HG03575 (cell line): Measurements from ENCODE around the gene GALT.

Source experiments
- ATAC-seq: cut with Tn5 transposase; IDR thresholded peaks from one replicate; pipeline ENCODE4 v1.9.1; 2021; ENCODE audit not compliant: unreplicated experiment, insufficient number of reproducible peaks, low FRiP score; ENCODE audit errors: extremely low read depth

The GALT gene

DNA sequence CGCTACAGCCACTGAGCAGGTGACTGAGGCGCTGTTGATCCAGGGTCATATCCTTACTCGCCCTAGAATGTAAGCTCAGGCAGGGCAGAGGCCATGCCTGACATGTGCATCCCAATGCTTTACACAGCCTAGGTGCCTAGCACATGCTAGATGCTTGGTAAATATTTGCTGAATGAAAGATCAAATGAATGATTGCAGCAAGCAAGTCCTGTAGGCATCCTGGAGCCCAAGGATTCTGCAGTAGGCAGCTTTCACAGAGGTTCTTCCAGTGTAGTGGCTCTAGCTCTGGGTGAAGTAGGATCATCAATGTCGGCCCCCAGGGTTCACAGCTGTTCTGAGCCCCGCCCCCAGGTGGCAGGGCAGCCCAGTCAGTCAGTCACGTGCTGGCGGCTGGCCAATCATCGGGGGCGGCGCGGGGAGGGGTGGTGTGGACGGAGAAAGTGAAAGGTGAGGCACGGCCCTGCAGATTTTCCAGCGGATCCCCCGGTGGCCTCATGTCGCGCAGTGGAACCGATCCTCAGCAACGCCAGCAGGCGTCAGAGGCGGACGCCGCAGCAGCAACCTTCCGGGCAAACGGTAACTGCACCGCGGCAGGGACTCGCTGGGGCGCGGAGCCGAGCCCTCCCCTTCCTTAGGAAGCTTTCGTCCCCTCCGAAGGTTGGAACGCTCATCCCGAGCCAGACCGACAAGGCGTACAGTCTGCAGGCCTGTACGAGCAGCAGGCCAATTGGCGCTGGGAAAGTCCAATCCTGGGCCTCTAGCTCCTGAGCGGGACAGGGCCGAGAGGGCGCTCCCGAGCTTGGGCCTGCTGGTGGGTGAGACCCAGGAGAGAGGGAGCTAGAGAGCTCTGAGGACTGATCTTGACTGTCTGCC, at the start of gene GALT:
Gene GALT, plus strand, starts transcription at position 465 of the 873 bp plus-strand sequence. Its CDS starts 30 bp downstream, at position 495.
- ATAC-seq, result no peak

DNA sequence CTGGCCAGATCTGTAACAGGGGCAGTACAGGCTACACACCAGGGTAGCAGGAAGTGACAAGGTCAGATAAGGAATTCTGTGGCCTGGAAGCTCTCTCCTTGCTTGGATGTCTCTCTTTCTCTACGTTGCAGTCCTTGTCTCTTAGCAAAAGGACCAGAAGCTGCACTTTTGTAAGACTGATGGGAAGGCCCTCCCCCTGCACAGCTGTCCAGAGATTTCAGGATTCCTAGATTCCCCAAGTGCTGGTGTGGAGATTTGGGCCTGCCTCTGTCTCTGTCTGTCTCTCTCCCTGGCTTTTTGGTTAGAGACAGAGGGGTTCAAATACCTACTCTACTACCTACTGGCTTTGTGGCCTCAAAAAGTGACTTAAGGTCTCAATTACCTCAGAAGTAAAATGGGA, 46.9 kb upstream of the GALT start:
- no peak for ATAC-seq

- ATAC-seq, result no peak
Observed at GRCh38 chr9:34600908-34601307, 45.6 kb upstream of the GALT start.

DNA sequence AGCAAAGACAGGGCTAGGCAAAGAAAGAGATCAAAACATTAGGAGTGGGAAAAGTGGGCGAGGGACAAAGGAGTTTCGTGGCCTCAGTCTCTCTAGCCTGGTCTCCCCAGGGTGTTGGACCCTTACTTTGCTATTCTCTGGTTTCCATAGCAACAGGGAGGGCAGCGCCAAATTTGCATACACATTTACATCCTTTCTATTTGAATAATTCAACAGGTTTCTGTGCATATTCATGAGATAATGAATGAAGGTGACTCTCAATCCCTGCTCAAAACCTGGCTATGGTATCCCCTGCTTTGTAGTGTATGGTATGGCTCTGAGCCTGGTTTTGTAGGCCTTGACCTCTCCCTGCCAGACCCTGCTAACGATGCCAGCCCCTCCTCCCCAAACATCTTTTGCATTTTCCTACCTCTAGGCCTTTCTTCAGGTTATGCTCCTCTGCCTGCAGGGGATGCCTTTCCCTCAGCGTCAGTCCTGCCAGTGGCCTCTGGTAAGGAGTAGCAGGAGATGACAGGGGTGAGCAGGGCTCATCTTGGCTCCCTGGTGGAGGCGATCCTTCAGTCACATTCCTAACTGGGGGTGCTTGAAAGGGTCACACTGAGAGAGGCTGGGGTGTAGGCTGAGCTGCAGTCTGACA, 44.4 kb upstream of the GALT start:
- no peak for ATAC-seq

DNA sequence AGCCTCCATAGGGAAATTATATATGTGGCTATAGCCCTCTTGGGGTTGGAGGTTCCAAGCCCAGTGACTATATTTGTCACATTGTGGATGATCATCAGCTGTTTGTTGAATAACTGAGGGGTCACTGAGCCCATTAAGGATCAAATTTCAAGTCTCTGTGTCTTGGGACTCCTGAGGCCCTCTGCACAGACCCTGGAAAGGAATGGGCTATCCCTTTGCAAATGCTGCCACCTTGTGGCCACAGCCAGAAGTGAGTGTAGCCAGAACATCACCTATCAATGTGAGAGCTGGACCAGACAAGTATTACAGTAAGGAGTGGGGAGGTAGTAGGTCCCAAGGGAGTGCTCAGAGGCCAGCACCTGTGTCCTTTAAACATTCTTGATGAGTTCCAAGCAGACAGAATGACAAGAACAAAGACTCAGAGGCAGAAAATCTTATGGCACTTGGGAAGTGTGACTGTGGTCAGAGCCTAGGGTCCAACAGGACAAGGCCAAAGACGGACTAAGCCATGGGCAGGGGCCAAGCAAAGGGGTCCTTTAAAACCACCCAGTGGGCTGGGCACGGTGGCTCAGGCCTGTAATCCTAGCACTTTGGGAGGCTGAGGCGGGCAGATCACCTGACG, 42.8 kb upstream of the GALT start:
- no peak for ATAC-seq

- no peak for ATAC-seq
Observed at GRCh38 chr9:34606190-34606589, 40.3 kb upstream of the GALT start.

- no peak for ATAC-seq
Observed at GRCh38 chr9:34606905-34607304, 39.6 kb upstream of the GALT start.

DNA sequence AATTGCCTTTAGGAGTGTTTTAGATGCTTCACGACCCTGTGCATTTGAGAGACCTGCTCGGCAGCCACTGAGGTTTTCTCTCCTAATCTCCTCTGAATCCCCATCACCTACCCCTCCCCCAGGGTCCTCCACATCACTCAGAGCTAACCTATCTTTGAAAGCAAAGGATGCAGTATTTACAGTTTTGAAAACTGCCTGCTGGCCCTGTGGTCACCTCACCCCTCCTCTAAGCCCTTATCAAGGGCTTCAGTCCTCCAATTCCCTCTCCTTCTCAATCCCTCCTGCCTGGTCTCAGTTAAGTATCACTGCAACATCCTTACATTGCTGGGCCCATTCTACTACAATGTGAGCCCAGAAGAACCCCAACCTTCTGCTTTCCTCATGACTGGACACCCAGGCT, 39.1 kb upstream of the GALT start:
- no peak for ATAC-seq

DNA sequence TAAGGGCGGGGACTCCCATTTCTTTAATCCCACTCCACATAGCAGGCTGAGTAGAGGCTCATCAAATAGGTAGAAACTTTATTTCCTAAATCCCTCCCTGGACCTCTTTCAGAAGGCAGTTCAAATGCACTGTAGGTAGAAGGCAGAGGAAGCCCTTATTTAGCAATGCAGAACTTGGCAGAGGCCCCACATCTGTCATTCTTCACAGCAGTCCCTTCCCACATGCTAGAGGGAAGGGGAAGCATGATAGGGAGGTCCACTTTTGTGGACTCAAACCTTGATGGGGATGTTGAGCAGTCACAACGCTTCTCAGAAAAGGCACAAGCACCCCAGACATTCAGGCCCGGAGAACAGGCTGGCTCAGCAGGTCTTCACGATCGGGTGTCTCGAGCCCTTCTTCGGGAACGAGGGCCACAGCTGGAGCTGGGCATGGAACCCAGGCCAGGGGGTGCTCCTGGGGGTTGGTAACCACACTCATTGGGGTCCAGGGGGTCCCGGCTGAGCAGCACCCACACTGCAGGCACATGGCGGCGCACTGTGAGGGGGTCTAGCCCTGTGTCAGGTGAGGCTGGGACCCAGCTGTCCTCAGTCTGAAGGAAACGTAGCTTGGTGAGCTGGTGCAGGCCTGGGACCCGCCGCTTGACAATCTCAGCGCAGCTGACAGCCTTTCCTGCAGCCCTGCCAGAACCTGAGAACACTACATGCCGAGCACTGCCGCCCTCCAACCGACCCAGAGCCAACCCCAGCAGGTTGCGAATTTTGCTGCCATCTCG, 35.9 kb upstream of the GALT start:
- no peak for ATAC-seq

- no peak for ATAC-seq
Observed at GRCh38 chr9:34611251-34611810, 35.1 kb upstream of the GALT start.

DNA sequence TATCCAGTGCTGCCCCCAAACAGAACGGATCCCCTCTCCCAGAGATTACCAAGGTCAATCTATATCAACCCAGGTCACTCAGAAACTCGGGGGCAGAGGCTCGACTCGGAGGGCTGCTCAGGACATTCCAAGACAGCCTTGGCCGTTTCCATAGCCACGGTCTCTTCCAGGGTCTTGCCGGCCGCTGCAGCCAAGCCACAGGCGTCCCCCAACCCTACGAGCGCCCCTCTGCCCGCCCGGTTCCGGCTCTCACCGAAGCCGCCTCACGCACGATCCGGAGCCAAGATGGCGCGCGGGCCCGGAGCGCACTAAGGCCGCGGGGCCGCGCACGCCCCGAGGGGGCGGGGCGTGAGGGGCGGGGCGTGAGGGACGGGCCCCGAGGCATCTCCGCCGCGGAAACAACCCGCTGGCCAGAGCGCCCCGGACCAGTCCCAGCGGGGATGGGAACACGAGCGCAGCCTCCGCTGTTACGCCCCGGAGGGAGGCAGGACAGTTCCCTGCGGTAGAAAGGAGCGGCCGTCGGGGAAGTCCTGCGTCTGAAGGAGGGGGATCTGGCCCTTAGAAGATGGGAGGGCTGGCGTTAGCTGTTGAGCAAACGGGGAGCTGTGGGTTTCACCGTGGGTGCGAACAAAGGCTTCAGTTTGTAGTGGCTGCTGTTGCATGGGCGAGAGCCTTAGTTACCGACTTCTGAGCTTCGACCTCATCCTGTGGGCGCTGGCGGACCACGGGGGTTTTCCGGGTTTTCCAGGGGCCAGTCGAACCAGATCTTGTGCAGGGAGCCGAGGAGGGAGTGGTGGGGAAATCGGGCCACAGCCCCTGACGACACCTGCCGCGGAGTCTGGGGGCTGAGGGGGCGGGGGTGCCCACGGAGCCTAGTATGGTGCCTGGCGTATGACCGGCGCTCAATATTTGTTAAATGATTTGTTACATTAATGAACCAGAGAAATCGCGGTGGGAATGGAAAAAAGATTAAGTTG, 34.4 kb upstream of the GALT start, which contains the start of gene RPP25L:
Gene RPP25L, minus strand, starts transcription at position 287 of the 977 bp plus-strand sequence. CDS start 801 bp downstream, outside the sequence.
- no peak for ATAC-seq

- no peak for ATAC-seq
Observed at GRCh38 chr9:34612788-34613390, 33.6 kb upstream of the GALT start.

DNA sequence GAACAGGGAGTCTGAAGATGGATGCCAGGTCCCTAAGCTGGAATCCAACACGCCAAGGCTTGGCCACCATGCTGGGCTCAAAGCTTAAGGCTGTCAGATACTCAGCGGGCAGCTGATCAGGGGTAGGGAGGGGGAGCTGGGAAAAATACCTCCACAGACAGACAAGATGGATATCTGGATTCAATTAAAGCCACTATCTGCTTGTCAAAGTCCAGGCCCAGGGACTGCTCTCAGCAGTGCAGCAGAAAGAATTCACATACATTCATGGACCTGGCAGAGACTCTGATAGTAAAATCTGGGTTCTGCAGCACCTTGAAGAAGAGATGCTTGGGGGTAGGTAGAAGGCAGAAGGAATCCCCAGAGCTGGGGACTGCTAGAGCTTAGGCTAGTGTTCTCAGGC, 31.3 kb upstream of the GALT start:
- no peak for ATAC-seq

- ATAC-seq, result peak; percentile 79
Observed at GRCh38 chr9:34620061-34620994, 26.1 kb upstream of the GALT start, which contains the start of gene DCTN3. DCTN3 (minus strand) TSS chr9:34620495; CDS start chr9:34620464, 31 bp downstream.

DNA sequence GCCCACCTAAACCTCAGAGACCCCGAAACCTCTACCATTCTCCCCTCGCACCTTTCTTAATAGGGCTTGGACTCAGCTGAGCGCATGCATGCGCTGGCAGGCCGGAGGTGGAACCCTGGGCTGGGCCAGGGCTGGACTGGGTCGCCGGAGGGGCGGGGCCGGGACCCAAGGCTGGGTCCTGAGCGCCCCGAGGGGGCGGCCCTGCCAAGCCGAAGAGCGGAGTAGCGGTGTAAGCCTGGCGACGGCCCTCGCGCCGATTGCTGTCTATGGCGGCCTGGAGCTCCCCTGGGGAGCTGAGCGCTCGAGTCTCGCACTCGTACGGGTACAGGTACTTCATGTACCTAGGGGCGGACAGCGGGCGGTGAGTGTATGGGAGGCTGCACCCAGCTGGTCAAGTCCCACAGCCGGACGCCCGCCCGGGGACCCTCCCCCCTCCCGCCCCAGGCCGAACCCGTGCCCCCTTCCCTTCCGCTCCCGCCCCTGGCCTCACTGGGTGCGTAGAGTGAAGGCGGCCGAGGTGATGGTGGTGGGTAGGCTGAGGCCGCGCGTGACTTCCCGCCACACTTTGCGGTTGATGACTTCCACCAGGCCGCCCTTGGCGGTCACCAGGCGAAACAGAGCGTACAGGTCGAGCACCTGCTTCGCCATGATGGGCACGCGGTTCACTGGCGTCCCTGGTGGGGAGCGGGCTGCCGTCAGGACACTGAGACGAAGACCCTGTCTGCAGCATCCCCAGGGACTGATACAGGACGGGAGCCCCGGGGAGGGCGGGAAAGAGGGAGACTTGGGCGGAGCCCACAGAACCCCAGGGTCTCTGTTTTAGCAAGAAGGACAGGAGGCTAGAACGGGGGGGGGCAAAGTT, 22.9 kb upstream of the GALT start:
- ATAC-seq, result no peak
